Tibial nerve (tissue), 4 donors: ENCODE data around the gene VSIG4. TPM values are rescaled to one million over a fixed set of nuclear protein-coding genes. Genes with fewer than 3 reads are reported as not detected.

Source experiments
- DNase-seq, 2 donors: peaks; one replicate each; pipeline ENCODE4 v3.0.0-alpha.2; 2019; ENCODE audit warnings: low spot score in 2 of 2
- H3K27ac ChIP-seq, 4 donors: fragments of 200-600 bp; sonication (generic) in 3 of 4; one replicate each; pipeline ENCODE4 v1.5.1; 2017 to 2019; ENCODE audit warnings: mild to moderate bottlenecking in 1 of 4
- H3K27me3 ChIP-seq, 2 donors: fragments of 200-600 bp; sonication (generic) in 1 of 2; one replicate each; pipeline versions ENCODE4 v1.5.1 to v1.6.0; 2017 to 2019
- H3K36me3 ChIP-seq, 3 donors: fragments of 200-600 bp; sonication (generic); one replicate each; pipeline ENCODE4 v1.5.1; 2018 to 2019
- H3K4me1 ChIP-seq, 4 donors: fragments of 200-600 bp; sonication (generic) in 3 of 4; one replicate each; pipeline ENCODE4 v1.5.1; 2017 to 2019
- H3K4me3 ChIP-seq, 4 donors: fragments of 200-600 bp; sonication (generic) in 3 of 4; one replicate each; pipeline ENCODE4 v1.5.1; 2017 to 2019; ENCODE audit warnings: mild to moderate bottlenecking in 1 of 4, moderate library complexity in 1 of 4
- H3K9me3 ChIP-seq, 4 donors: fragments of 200-600 bp; sonication (generic) in 3 of 4; one replicate each; pipeline ENCODE4 v1.5.1; 2017 to 2019
- EP300 ChIP-seq, 2 donors: sonication (generic); formaldehyde crosslinking; IDR thresholded peaks; one replicate each; pipeline ENCODE4 v1.6.1; 2017; ENCODE audit warnings: antibody characterized with exemption in 2 of 2, mild to moderate bottlenecking in 1 of 2
- POLR2A ChIP-seq, 2 donors: fragments of 450-650 bp; IDR thresholded peaks; one replicate each; pipeline ENCODE4 v1.6.1; 2017; ENCODE audit warnings: antibody characterized with exemption in 2 of 2, mild to moderate bottlenecking in 2 of 2, moderate library complexity in 2 of 2
- WGBS, 2 donors: methylation state at CpG; one replicate each; pipeline ENCODE4 v1.1.5; 2018; 5-methylcytosine and 5-hydroxymethylcytosine counted together
- total RNA-seq, 4 donors: library from RNA; depleted of rRNA; stranded (reverse); fragments of >200 nt; gene quantifications; one replicate each; pipeline ENCODE4 v1.1.0, GENCODE V29; 2016
- TF ChIP-seq, protein P1 (sequence below), 5 experiments: fragments of 200-600 bp in 3 of 5; fragments of 450-650 bp in 2 of 5; sonication (generic) in 3 of 5; IDR thresholded peaks; one replicate each; pipeline ENCODE4 v1.5.1; 2016 to 2019; ENCODE audit warnings: antibody characterized with exemption in 5 of 5, mild to moderate bottlenecking in 3 of 5, moderate library complexity in 2 of 5

The VSIG4 gene
- total RNA-seq, 4 donors from 2014 or later, result 81.3 to 283 (median 101) TPM

GRCh38 chrX:66000178-66000577, 39.7 kb downstream of the VSIG4 start:
- Histone ChIP-seq H3K4me3 (no peak overlapping the region), H3K27me3 (peaks cover 0 to 19% of the 10 kb centered on the region in 2 donors), H3K36me3 (no peaks in the 10 kb centered on the region), H3K9me3 (no peaks in the 10 kb centered on the region), H3K4me1 (no peaks in the 10 kb centered on the region), H3K27ac (no peak overlapping the region)
- 12 to 22% methylated on average over 1 of the region's 1 CpG for WGBS, 2 donors
- no peak for DNase-seq
- TF ChIP-seq POLR2A (IDR thresholded peaks at IDR 0.05), result no peak
- TF ChIP-seq, protein P1, sequence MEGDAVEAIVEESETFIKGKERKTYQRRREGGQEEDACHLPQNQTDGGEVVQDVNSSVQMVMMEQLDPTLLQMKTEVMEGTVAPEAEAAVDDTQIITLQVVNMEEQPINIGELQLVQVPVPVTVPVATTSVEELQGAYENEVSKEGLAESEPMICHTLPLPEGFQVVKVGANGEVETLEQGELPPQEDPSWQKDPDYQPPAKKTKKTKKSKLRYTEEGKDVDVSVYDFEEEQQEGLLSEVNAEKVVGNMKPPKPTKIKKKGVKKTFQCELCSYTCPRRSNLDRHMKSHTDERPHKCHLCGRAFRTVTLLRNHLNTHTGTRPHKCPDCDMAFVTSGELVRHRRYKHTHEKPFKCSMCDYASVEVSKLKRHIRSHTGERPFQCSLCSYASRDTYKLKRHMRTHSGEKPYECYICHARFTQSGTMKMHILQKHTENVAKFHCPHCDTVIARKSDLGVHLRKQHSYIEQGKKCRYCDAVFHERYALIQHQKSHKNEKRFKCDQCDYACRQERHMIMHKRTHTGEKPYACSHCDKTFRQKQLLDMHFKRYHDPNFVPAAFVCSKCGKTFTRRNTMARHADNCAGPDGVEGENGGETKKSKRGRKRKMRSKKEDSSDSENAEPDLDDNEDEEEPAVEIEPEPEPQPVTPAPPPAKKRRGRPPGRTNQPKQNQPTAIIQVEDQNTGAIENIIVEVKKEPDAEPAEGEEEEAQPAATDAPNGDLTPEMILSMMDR (IDR thresholded peaks at IDR 0.05), result no peak

GRCh38 chrX:65999563-66000148, 40.2 kb downstream of the VSIG4 start:
- TF ChIP-seq, protein P1 (IDR thresholded peaks at IDR 0.05), result no peak
- no peak for TF ChIP-seq EP300 (IDR thresholded peaks at IDR 0.05)
- no peak for TF ChIP-seq POLR2A (IDR thresholded peaks at IDR 0.05)
- 60 to 89% methylated on average over 1 of the region's 1 CpG for WGBS, 2 donors
- H3K36me3 ChIP-seq, result no peaks in the 10 kb centered on the region
- no peaks in the 10 kb centered on the region for H3K9me3 ChIP-seq
- no peaks in the 10 kb centered on the region for H3K4me1 ChIP-seq
- no peak for DNase-seq
- H3K4me3 ChIP-seq, result no peak overlapping the region
- no peak overlapping the region for H3K27ac ChIP-seq
- H3K27me3 ChIP-seq, result peaks cover 0 to 19% of the 10 kb centered on the region in 2 donors

GRCh38 chrX:65999029-65999562, 40.8 kb downstream of the VSIG4 start:
- H3K27ac ChIP-seq, result no peak overlapping the region
- DNase-seq, result no peak
- no peaks in the 10 kb centered on the region for H3K9me3 ChIP-seq
- TF ChIP-seq POLR2A (IDR thresholded peaks at IDR 0.05), result no peak
- TF ChIP-seq EP300 (IDR thresholded peaks at IDR 0.05), result no peak
- TF ChIP-seq, protein P1 (IDR thresholded peaks at IDR 0.05), result no peak
- WGBS, 2 donors, result 78 to 100% methylated on average over 3 of the region's 3 CpGs
- no peak overlapping the region for H3K4me3 ChIP-seq
- no peaks in the 10 kb centered on the region for H3K36me3 ChIP-seq
- H3K4me1 ChIP-seq, result no peaks in the 10 kb centered on the region
- peaks cover 0 to 17% of the 10 kb centered on the region in 2 donors for H3K27me3 ChIP-seq

- no peaks in the 10 kb centered on the region for H3K4me1 ChIP-seq
- 73 to 77% methylated on average over 2 of the region's 2 CpGs for WGBS, 2 donors
- no peaks in the 10 kb centered on the region for H3K9me3 ChIP-seq
- H3K4me3 ChIP-seq, result no peak overlapping the region
- no peaks in the 10 kb centered on the region for H3K36me3 ChIP-seq
- H3K27me3 ChIP-seq, result peaks cover 0 to 10% of the 10 kb centered on the region in 2 donors
- TF ChIP-seq EP300 (IDR thresholded peaks at IDR 0.05) (no peak), POLR2A (IDR thresholded peaks at IDR 0.05) (no peak)
- TF ChIP-seq, protein P1 (IDR thresholded peaks at IDR 0.05), result no peak
- H3K27ac ChIP-seq, result no peak overlapping the region
- DNase-seq, result no peak
Measured at GRCh38 chrX:65997978-65998717, 41.7 kb downstream of the VSIG4 start.
